T-helper 2 cell treated with Interferon-gamma antibody and Interleukin-4, amounts not matched to agents 5 μg/mL and 100 μg/mL, for 36 hours (primary cell): ENCODE results near the gene PROM1.

Experiments
- DNase-seq: peaks from one replicate; pipeline ENCODE4 v3.0.0; 2021; ENCODE audit warnings: low spot score
- H3K27ac Mint-ChIP-seq: one replicate; pipeline ENCODE4 v1.8.0; 2021; ENCODE audit warnings: mild to moderate bottlenecking, mixed read lengths
- H3K27me3 Mint-ChIP-seq: one replicate; pipeline ENCODE4 v1.8.0; 2021; ENCODE audit warnings: low read depth, mixed read lengths
- H3K36me3 Mint-ChIP-seq: one replicate; pipeline ENCODE4 v1.8.0; 2021; ENCODE audit warnings: low read depth, mixed read lengths
- H3K4me1 Mint-ChIP-seq: one replicate; pipeline ENCODE4 v1.8.0; 2021; ENCODE audit warnings: low read depth, mixed read lengths
- H3K4me3 Mint-ChIP-seq: one replicate; pipeline ENCODE4 v1.8.0; 2022; ENCODE audit warnings: mild to moderate bottlenecking, moderate library complexity, mixed read lengths
- H3K9me3 Mint-ChIP-seq: one replicate; pipeline ENCODE4 v1.8.0; 2021; ENCODE audit warnings: mixed read lengths

The PROM1 gene

GRCh38 chr4:16066586-16067128, 17.2 kb downstream of the PROM1 start:
- no peak for DNase-seq
- peaks cover 11% of the 10 kb centered on the region for H3K9me3 Mint-ChIP-seq
- peaks cover 4% of the 10 kb centered on the region for H3K36me3 Mint-ChIP-seq
- H3K4me3 Mint-ChIP-seq = no peak overlapping the region
- peaks cover 10% of the 10 kb centered on the region for H3K4me1 Mint-ChIP-seq
- peaks cover 3% of the 10 kb centered on the region for H3K27me3 Mint-ChIP-seq
- H3K27ac Mint-ChIP-seq = no peak overlapping the region

- Mint-ChIP-seq H3K9me3 (peaks cover 11% of the 10 kb centered on the region), H3K4me1 (peaks cover 9% of the 10 kb centered on the region), H3K36me3 (peaks cover 4% of the 10 kb centered on the region), H3K4me3 (no peak overlapping the region), H3K27me3 (peaks cover 2% of the 10 kb centered on the region), H3K27ac (no peak overlapping the region)
- DNase-seq = no peak
Observed at GRCh38 chr4:16065066-16065465, 18.8 kb downstream of the PROM1 start.

GRCh38 chr4:16062601-16063000, 21.2 kb downstream of the PROM1 start:
- Mint-ChIP-seq H3K27me3 (peaks cover 3% of the 10 kb centered on the region), H3K36me3 (peaks cover 4% of the 10 kb centered on the region), H3K27ac (no peak overlapping the region), H3K4me1 (peaks cover 9% of the 10 kb centered on the region), H3K4me3 (no peak overlapping the region), H3K9me3 (peaks cover 11% of the 10 kb centered on the region)
- no peak for DNase-seq

- H3K27me3 Mint-ChIP-seq = peaks cover 28% of the 10 kb centered on the region
- H3K4me3 Mint-ChIP-seq = no peak overlapping the region
- DNase-seq = no peak
- H3K9me3 Mint-ChIP-seq = no peaks in the 10 kb centered on the region
- no peaks in the 10 kb centered on the region for H3K36me3 Mint-ChIP-seq
- H3K4me1 Mint-ChIP-seq = no peaks in the 10 kb centered on the region
- no peak overlapping the region for H3K27ac Mint-ChIP-seq
Observed at GRCh38 chr4:16056681-16057385, 27.0 kb downstream of the PROM1 start.

- no peaks in the 10 kb centered on the region for H3K9me3 Mint-ChIP-seq
Observed at GRCh38 chr4:16055873-16056272, 27.9 kb downstream of the PROM1 start.

GRCh38 chr4:16055471-16055870, 28.4 kb downstream of the PROM1 start:
- Mint-ChIP-seq H3K27ac (no peak overlapping the region), H3K36me3 (no peaks in the 10 kb centered on the region), H3K4me1 (no peaks in the 10 kb centered on the region), H3K9me3 (no peaks in the 10 kb centered on the region), H3K27me3 (peaks cover 30% of the 10 kb centered on the region), H3K4me3 (no peak overlapping the region)
- DNase-seq = no peak

More at GRCh38 chr4:16055873-16056272, 27.9 kb downstream of the PROM1 start:
- no peak for DNase-seq
- Mint-ChIP-seq H3K36me3 (no peaks in the 10 kb centered on the region), H3K4me3 (no peak overlapping the region), H3K27ac (no peak overlapping the region), H3K4me1 (no peaks in the 10 kb centered on the region), H3K27me3 (peaks cover 30% of the 10 kb centered on the region)

- Mint-ChIP-seq H3K4me1 (no peaks in the 10 kb centered on the region), H3K27ac (no peak overlapping the region), H3K4me3 (no peak overlapping the region), H3K27me3 (peaks cover 28% of the 10 kb centered on the region), H3K36me3 (no peaks in the 10 kb centered on the region), H3K9me3 (no peaks in the 10 kb centered on the region)
- DNase-seq = no peak
Observed at GRCh38 chr4:16052939-16053338, 30.9 kb downstream of the PROM1 start.

GRCh38 chr4:16051980-16052379, 31.8 kb downstream of the PROM1 start:
- Mint-ChIP-seq H3K4me3 (no peak overlapping the region), H3K4me1 (no peaks in the 10 kb centered on the region), H3K9me3 (no peaks in the 10 kb centered on the region), H3K27ac (no peak overlapping the region), H3K36me3 (no peaks in the 10 kb centered on the region), H3K27me3 (peaks cover 28% of the 10 kb centered on the region)
- no peak for DNase-seq

- Mint-ChIP-seq H3K36me3 (no peaks in the 10 kb centered on the region), H3K4me3 (no peak overlapping the region), H3K27me3 (peaks cover 25% of the 10 kb centered on the region), H3K9me3 (no peaks in the 10 kb centered on the region), H3K4me1 (no peaks in the 10 kb centered on the region), H3K27ac (no peak overlapping the region)
- DNase-seq = no peak
Observed at GRCh38 chr4:16051132-16051531, 32.7 kb downstream of the PROM1 start.

- Mint-ChIP-seq H3K4me1 (no peaks in the 10 kb centered on the region), H3K27me3 (peaks cover 21% of the 10 kb centered on the region), H3K27ac (no peak overlapping the region), H3K4me3 (no peak overlapping the region), H3K36me3 (no peaks in the 10 kb centered on the region), H3K9me3 (no peaks in the 10 kb centered on the region)
- DNase-seq = no peak
Observed at GRCh38 chr4:16050669-16051068, 33.2 kb downstream of the PROM1 start.

- DNase-seq = no peak
- Mint-ChIP-seq H3K27me3 (peaks cover 8% of the 10 kb centered on the region), H3K27ac (no peak overlapping the region), H3K36me3 (no peaks in the 10 kb centered on the region), H3K9me3 (no peaks in the 10 kb centered on the region), H3K4me1 (no peaks in the 10 kb centered on the region), H3K4me3 (no peak overlapping the region)
Observed at GRCh38 chr4:16048619-16049419, 35.0 kb downstream of the PROM1 start.

GRCh38 chr4:16045687-16046086, 38.1 kb downstream of the PROM1 start:
- Mint-ChIP-seq H3K4me3 (no peak overlapping the region), H3K4me1 (no peaks in the 10 kb centered on the region), H3K27ac (no peak overlapping the region), H3K27me3 (peaks cover 5% of the 10 kb centered on the region), H3K9me3 (no peaks in the 10 kb centered on the region), H3K36me3 (no peaks in the 10 kb centered on the region)
- no peak for DNase-seq

GRCh38 chr4:16043642-16044498, 40.0 kb downstream of the PROM1 start:
- H3K4me1 Mint-ChIP-seq = no peaks in the 10 kb centered on the region

More at GRCh38 chr4:16043642-16044498, 40.0 kb downstream of the PROM1 start:
- Mint-ChIP-seq H3K27ac (no peak overlapping the region), H3K9me3 (no peaks in the 10 kb centered on the region), H3K36me3 (no peaks in the 10 kb centered on the region), H3K4me3 (no peak overlapping the region), H3K27me3 (peaks cover 4% of the 10 kb centered on the region)
- DNase-seq = no peak
